GM15510 (cell line): ENCODE data around the gene FUBP3.

ENCODE experiments used
- POLR2A ChIP-seq: IDR thresholded peaks from 3 replicates; pipeline ENCODE4 v1.6.1; 2011; ENCODE audit warnings: borderline replicate concordance; ENCODE audit not compliant: insufficient read length; ENCODE audit errors: extremely low read depth

The FUBP3 gene

GRCh38 chr9:130616451-130616850 lies 37.1 kb downstream of the FUBP3 start:
- TF ChIP-seq POLR2A, result no peak

- TF ChIP-seq POLR2A, result no peak
Observed at GRCh38 chr9:130623466-130623865, 44.1 kb downstream of the FUBP3 start.

- TF ChIP-seq POLR2A, result no peak
Observed at GRCh38 chr9:130624154-130624553, 44.8 kb downstream of the FUBP3 start.

GRCh38 chr9:130626249-130626996 lies 47.0 kb downstream of the FUBP3 start:
- no peak for TF ChIP-seq POLR2A

GRCh38 chr9:130627051-130627450 lies 47.7 kb downstream of the FUBP3 start:
- TF ChIP-seq POLR2A, result no peak

- TF ChIP-seq POLR2A, result no peak
Observed at GRCh38 chr9:130627896-130628792, 48.8 kb downstream of the FUBP3 start.

GRCh38 chr9:130629443-130630070 lies 50.2 kb downstream of the FUBP3 start:
- no peak for TF ChIP-seq POLR2A

- TF ChIP-seq POLR2A, result no peak
Observed at GRCh38 chr9:130630071-130630450, 50.7 kb downstream of the FUBP3 start.

GRCh38 chr9:130630506-130631330 lies 51.3 kb downstream of the FUBP3 start:
- TF ChIP-seq POLR2A, result no peak

- no peak for TF ChIP-seq POLR2A
Observed at GRCh38 chr9:130631331-130632080, 52.1 kb downstream of the FUBP3 start.

- no peak for TF ChIP-seq POLR2A
Observed at GRCh38 chr9:130632081-130632710, 52.8 kb downstream of the FUBP3 start.

GRCh38 chr9:130632841-130633240 lies 53.5 kb downstream of the FUBP3 start:
- TF ChIP-seq POLR2A, result no peak
